HG03108 (cell line): ENCODE measurements around the gene DUSP7.

Source experiments
- ATAC-seq: cut with Tn5 transposase; IDR thresholded peaks from one replicate; pipeline ENCODE4 v1.9.1; 2021; ENCODE audit warnings: moderate library complexity; ENCODE audit not compliant: unreplicated experiment

DUSP7 gene

GRCh38 chr3:52029535-52029934 lies 26.8 kb downstream of the DUSP7 start:
- no peak for ATAC-seq

GRCh38 chr3:52029053-52029452 lies 27.3 kb downstream of the DUSP7 start:
- no peak for ATAC-seq

- no peak for ATAC-seq
These were observed 27.8 kb downstream of the DUSP7 start for GRCh38 chr3:52028572-52028971.

- no peak for ATAC-seq
These were observed 30.3 kb downstream of the DUSP7 start for GRCh38 chr3:52026041-52026440.

- ATAC-seq: no peak
These were observed 30.9 kb downstream of the DUSP7 start for GRCh38 chr3:52025453-52025852.

GRCh38 chr3:52024765-52025452 lies 31.5 kb downstream of the DUSP7 start:
- no peak for ATAC-seq

GRCh38 chr3:52023860-52024764 lies 32.3 kb downstream of the DUSP7 start:
- ATAC-seq: peak; percentile 72

- no peak for ATAC-seq
These were observed 33.1 kb downstream of the DUSP7 start for GRCh38 chr3:52023101-52023770.

- ATAC-seq: no peak
These were observed 33.9 kb downstream of the DUSP7 start for GRCh38 chr3:52022323-52023100.

GRCh38 chr3:52021489-52022268 lies 34.7 kb downstream of the DUSP7 start:
- ATAC-seq: no peak

- no peak for ATAC-seq
These were observed 35.6 kb downstream of the DUSP7 start for GRCh38 chr3:52020796-52021195.

GRCh38 chr3:52019352-52020080 lies 36.9 kb downstream of the DUSP7 start:
- no peak for ATAC-seq

GRCh38 chr3:52018319-52019000 lies 37.9 kb downstream of the DUSP7 start:
- ATAC-seq: no peak

GRCh38 chr3:52017586-52017985 lies 38.8 kb downstream of the DUSP7 start:
- no peak for ATAC-seq

GRCh38 chr3:52015438-52016228 lies 40.7 kb downstream of the DUSP7 start:
- ATAC-seq: no peak

- no peak for ATAC-seq
These were observed 41.8 kb downstream of the DUSP7 start for GRCh38 chr3:52014613-52015012.

GRCh38 chr3:52013802-52014598 lies 42.4 kb downstream of the DUSP7 start:
- ATAC-seq: no peak
